ENCODE results near the gene IRF2.

- TF ChIP-seq CTCF (IDR thresholded peaks at IDR 0.05; ENCODE audit: borderline replicate concordance, extremely low read depth, low read length, poor library complexity, severe bottlenecking) (no peak), EZH2 (IDR thresholded peaks at IDR 0.05; ENCODE audit: borderline replicate concordance, low read depth, low read length, severe bottlenecking) (no peak)
Measured at GRCh38 chr4:184408684-184409081, 65.7 kb downstream of the IRF2 start.

All from DND-41 (cell line).